Measurements from ENCODE around the gene PDE5A. TPM values are rescaled to one million over a fixed set of nuclear protein-coding genes. Genes with fewer than 3 reads are reported as not detected.
A peak's percentile ranks its signal among the peaks of the same experiment; 100 is the strongest.

Gene PDE5A
- polyA plus RNA-seq, 2 of the 4 experiments (the other 2 are of a cell fraction): 0.27 to 1.0 TPM

DNA sequence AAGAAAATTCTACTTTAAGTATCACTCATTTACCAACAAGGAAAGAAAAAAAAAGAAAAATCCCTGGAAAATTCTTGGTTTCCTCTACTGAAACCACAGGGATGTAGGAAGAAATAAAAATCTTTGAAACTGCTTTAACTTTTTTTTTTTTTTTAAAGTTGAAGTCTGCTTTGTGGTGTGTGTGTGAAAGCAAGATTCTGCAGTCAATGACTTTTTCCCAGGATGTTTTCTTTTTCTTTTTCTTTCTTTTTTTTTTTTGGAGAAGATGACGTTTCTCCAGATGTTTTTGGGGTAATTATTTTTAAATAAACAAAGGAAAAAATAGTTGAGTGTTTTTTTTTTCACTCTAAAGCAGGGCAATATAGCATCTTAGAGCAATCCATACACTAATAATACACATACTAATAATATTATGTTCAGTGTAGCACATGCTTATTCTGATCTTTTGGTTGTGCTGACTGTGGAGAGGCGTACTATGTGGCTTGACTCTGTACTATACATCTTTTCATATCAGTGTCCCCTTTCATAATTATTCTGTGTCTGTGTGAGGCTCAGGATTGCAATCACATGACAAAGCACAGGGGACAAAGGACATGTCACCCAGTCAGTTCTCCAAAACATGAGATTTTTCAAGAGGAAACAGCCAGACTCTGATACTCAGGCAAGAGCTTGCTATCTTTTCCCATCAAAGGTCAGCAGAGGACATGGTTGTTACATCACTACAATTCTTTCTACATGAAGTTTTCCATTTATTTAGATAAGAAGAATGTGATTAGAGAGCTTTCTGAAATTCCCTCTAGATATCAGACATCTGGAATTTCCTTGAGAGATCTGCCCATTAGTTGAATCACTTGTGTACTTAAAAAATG is 111.0 kb downstream of the PDE5A start:
- Histone ChIP-seq H3K9me3 (no peaks in the 10 kb centered on the region), H3K4me2 (peak overlapping the region; percentile 1; the same call in 1 of the 3 replicates), H3K4me3 (no peak overlapping the region), H3K4me1 (0 out of 3 replicates have a peak, but pooled peaks cover 11% of the 10 kb centered on the region), H3K27ac (no peak overlapping the region; a peak in 1 of 6 replicates)
- TF ChIP-seq EHMT2 (IDR thresholded peaks at IDR 0.05; ENCODE audit: low read depth) (no peak), ZSCAN20 (CRISPR knock-in tag; IDR thresholded peaks at IDR 0.05) (no peak), KDM1A (IDR thresholded peaks at IDR 0.05; ENCODE audit: low read depth) (no peak), RAD21 (conservative IDR thresholded peaks at IDR 0.05 in 1 of 2, IDR thresholded peaks at IDR 0.05 in 1 of 2) (no peak), HOXB5 (CRISPR knock-in tag; IDR thresholded peaks at IDR 0.05) (no peak), ZC3H11A (IDR thresholded peaks at IDR 0.05) (no peak), SREBF2 (IDR thresholded peaks at IDR 0.05) (no peak), MYC (IDR thresholded peaks at IDR 0.05; ENCODE audit: borderline replicate concordance, low read length) (no peak), ZNF302 (CRISPR knock-in tag; IDR thresholded peaks at IDR 0.05) (no peak)
- TF ChIP-seq, protein P1, sequence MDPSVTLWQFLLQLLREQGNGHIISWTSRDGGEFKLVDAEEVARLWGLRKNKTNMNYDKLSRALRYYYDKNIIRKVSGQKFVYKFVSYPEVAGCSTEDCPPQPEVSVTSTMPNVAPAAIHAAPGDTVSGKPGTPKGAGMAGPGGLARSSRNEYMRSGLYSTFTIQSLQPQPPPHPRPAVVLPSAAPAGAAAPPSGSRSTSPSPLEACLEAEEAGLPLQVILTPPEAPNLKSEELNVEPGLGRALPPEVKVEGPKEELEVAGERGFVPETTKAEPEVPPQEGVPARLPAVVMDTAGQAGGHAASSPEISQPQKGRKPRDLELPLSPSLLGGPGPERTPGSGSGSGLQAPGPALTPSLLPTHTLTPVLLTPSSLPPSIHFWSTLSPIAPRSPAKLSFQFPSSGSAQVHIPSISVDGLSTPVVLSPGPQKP (IDR thresholded peaks at IDR 0.05; ENCODE audit: low read depth, low read length): no peak
- TF ChIP-seq, protein P2, sequence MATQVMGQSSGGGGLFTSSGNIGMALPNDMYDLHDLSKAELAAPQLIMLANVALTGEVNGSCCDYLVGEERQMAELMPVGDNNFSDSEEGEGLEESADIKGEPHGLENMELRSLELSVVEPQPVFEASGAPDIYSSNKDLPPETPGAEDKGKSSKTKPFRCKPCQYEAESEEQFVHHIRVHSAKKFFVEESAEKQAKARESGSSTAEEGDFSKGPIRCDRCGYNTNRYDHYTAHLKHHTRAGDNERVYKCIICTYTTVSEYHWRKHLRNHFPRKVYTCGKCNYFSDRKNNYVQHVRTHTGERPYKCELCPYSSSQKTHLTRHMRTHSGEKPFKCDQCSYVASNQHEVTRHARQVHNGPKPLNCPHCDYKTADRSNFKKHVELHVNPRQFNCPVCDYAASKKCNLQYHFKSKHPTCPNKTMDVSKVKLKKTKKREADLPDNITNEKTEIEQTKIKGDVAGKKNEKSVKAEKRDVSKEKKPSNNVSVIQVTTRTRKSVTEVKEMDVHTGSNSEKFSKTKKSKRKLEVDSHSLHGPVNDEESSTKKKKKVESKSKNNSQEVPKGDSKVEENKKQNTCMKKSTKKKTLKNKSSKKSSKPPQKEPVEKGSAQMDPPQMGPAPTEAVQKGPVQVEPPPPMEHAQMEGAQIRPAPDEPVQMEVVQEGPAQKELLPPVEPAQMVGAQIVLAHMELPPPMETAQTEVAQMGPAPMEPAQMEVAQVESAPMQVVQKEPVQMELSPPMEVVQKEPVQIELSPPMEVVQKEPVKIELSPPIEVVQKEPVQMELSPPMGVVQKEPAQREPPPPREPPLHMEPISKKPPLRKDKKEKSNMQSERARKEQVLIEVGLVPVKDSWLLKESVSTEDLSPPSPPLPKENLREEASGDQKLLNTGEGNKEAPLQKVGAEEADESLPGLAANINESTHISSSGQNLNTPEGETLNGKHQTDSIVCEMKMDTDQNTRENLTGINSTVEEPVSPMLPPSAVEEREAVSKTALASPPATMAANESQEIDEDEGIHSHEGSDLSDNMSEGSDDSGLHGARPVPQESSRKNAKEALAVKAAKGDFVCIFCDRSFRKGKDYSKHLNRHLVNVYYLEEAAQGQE (IDR thresholded peaks at IDR 0.05): no peak
- peak in 1 of 2 experiments; percentile 33 for DNase-seq (ENCODE audit: low read depth in 1 of 2, low spot score in 1 of 2)
- WGBS (ENCODE audit: missing lambda C conversion rate): 80% methylated on average over 2 of the region's 2 CpGs
- ChIA-PET POLR2A (no interaction called here), CTCF (no interaction called here)
- ATAC-seq: peak; percentile 30 to 59; a peak in 3 of 6 replicates
- FAIRE-seq: no peak

DNA sequence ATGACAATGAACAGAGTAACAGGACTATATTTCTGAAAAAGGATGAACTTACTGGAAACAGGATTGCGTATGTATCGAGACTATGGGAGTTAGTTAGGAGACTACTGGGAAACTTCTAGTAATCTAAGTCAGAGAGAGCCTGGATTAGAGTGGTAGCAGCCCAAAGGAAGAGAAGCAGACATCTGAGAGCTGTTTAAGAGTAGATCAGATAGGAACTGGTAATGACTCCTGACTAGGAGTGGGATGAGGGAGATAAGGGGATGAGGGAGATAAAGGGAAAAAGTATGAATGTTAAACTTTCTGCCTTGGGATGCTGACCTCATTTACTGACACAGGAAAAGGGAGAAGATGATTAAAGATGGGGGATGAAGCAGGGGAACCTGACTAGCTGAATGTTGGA is 116.2 kb downstream of the PDE5A start:
- Histone ChIP-seq H3K9me3 (no peaks in the 10 kb centered on the region), H3K4me1 (0 out of 3 replicates have a peak, but pooled peaks cover 2% of the 10 kb centered on the region), H3K27ac (no peak overlapping the region), H3K4me3 (no peak overlapping the region), H3K4me2 (no peak overlapping the region)
- CTCF ChIA-PET: no interaction called here
- POLR2A ChIA-PET: no interaction called here
- TF ChIP-seq NPAS2 (CRISPR knock-in tag; IDR thresholded peaks at IDR 0.05; ENCODE audit: borderline replicate concordance) (no peak), POLR2AphosphoS2 (conservative IDR thresholded peaks at IDR 0.05; ENCODE audit: low read length) (no peak), PHF8 (IDR thresholded peaks at IDR 0.05; ENCODE audit: borderline replicate concordance, low read depth) (no peak), MYC (IDR thresholded peaks at IDR 0.05; ENCODE audit: borderline replicate concordance, low read length) (no peak)
- no peak for ATAC-seq
- 94% methylated on average over 2 of the region's 2 CpGs for WGBS (ENCODE audit: missing lambda C conversion rate)
- DNase-seq (ENCODE audit: low read depth in 1 of 2, low spot score in 1 of 2): no peak
- no peak for FAIRE-seq

DNA sequence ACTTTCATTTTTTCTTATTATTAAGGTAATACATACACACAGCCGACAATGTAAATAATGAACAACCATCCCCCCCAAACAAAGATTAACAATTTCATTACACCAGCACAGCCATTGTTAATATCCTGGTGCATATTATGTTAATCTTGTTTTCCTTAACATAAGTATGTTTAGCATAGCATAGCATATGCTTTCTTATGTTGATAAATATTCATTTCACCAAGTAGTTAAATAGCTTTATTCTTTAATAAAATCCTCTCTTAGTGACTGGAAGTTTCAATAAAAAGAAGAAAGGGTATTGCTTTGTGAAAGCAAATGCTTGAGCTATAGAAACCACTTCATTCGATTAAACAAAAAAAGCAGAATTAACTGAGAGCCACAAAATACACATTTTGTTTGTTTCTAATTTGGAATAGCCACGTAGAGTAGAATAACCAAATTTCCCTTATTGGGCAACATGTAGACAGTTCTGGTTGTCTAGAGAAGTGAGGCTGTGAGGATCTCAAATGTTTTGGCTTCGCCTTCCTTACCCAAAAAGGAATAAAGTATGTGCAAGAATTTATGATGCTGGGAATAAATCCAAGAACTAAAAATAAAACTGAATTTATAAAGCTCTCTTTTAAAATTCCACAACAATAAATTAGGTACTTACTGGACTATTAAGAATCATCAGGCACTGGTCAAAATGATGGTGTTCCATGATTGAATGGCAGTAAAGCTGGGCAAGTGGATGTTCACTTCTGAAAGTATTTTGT is 118.0 kb downstream of the PDE5A start:
- no peaks in the 10 kb centered on the region for H3K9me3 ChIP-seq
- FAIRE-seq (no peak), ATAC-seq (no peak), DNase-seq (ENCODE audit: low read depth in 1 of 2, low spot score in 1 of 2) (no peak)
- H3K27ac ChIP-seq: no peak overlapping the region
- no peak overlapping the region for H3K4me2 ChIP-seq
- H3K4me1 ChIP-seq: no peaks in the 10 kb centered on the region
- CTCF ChIA-PET: no interaction called here
- H3K4me3 ChIP-seq: no peak overlapping the region
- POLR2A ChIA-PET: no interaction called here
- WGBS (ENCODE audit: missing lambda C conversion rate): 88% methylated on average over 4 of the region's 4 CpGs
- no peak for TF ChIP-seq ZSCAN20 (CRISPR knock-in tag; IDR thresholded peaks at IDR 0.05)
- TF ChIP-seq POLR2AphosphoS2 (conservative IDR thresholded peaks at IDR 0.05; ENCODE audit: low read length): no peak
- no peak for TF ChIP-seq SREBF2 (IDR thresholded peaks at IDR 0.05)
- TF ChIP-seq, protein P3, sequence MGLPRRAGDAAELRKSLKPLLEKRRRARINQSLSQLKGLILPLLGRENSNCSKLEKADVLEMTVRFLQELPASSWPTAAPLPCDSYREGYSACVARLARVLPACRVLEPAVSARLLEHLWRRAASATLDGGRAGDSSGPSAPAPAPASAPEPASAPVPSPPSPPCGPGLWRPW (IDR thresholded peaks at IDR 0.05): no peak
- TF ChIP-seq HOXB5 (CRISPR knock-in tag; IDR thresholded peaks at IDR 0.05): no peak
- no peak for TF ChIP-seq BHLHE40 (IDR thresholded peaks at IDR 0.05; ENCODE audit: low read depth, low read length)
- TF ChIP-seq MAFK (IDR thresholded peaks at IDR 0.05; ENCODE audit: partially characterized antibody): no peak
- TF ChIP-seq EP300 (IDR thresholded peaks at IDR 0.05): no peak
- no peak for TF ChIP-seq CBX2 (IDR thresholded peaks at IDR 0.05; ENCODE audit: borderline replicate concordance, low read depth)
- TF ChIP-seq, protein P4, sequence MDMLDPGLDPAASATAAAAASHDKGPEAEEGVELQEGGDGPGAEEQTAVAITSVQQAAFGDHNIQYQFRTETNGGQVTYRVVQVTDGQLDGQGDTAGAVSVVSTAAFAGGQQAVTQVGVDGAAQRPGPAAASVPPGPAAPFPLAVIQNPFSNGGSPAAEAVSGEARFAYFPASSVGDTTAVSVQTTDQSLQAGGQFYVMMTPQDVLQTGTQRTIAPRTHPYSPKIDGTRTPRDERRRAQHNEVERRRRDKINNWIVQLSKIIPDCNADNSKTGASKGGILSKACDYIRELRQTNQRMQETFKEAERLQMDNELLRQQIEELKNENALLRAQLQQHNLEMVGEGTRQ (IDR thresholded peaks at IDR 0.05): no peak
- TF ChIP-seq HOXA7 (CRISPR knock-in tag; IDR thresholded peaks at IDR 0.05): no peak
- no peak for TF ChIP-seq KDM5A (IDR thresholded peaks at IDR 0.05)
- TF ChIP-seq, protein P1 (IDR thresholded peaks at IDR 0.05; ENCODE audit: low read depth, low read length): no peak
- no peak for TF ChIP-seq MAZ (IDR thresholded peaks at IDR 0.05; ENCODE audit: borderline replicate concordance, low read depth, low read length)

Measured in A549 (cell line).